ENCODE data around the gene STK25. TPM values are rescaled to one million over a fixed set of nuclear protein-coding genes. Genes with fewer than 3 reads are reported as not detected.

STK25 gene
- total and polyA plus RNA-seq, 2 donors (not counting 1 experiment from before 2014, with no cell fraction given), result 183 to 378 TPM

DNA sequence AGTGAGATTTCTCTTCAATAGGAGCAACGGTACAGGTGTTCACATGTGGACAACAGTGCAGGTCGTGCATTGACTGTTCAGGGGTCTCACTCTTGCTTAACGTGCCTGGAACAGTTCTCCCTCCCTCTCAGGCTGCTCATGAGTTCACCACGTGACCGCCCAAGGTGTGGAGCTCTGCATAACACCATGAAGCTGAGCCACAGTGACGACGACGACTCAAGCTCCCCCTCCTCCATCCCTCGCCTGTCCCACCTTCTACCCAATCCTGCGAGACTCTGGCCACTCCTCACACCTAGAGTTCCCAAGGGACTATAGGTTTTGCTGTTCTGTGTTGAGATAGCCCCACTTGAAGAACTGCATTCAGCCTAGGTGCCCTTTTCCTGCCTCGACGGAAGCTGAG, 42.8 kb downstream of the STK25 start:
- no peaks in the 10 kb centered on the region for H3K4me1 ChIP-seq (ENCODE audit: control insufficient read depth in 2 of 2, insufficient read depth in 2 of 2, low read length in 2 of 2)
- H3K4me2 ChIP-seq (replicated peaks; ENCODE audit: low read depth, low read length, poor library complexity, severe bottlenecking), result no peak overlapping the region
- intact Hi-C loops (cut with micrococcal nuclease), result no loop called here
- Mint-ChIP-seq H3K27ac (no peak overlapping the region), H3K4me1 (no peaks in the 10 kb centered on the region), H3K9me3 (ENCODE audit: insufficient read depth) (no peaks in the 10 kb centered on the region), H3K27me3 (no peaks in the 10 kb centered on the region), H3K4me3 (no peak overlapping the region)
- ChIA-PET CTCF (no interaction called here), POLR2A (no interaction called here)
- no peak for ATAC-seq (ENCODE audit: low read depth)
- H2AFZ ChIP-seq (ENCODE audit: insufficient read depth, low read depth, low read length, poor library complexity, severe bottlenecking), result no peak overlapping the region
- H3K36me3 ChIP-seq (replicated peaks in 1 of 2; ENCODE audit: control extremely low read depth in 1 of 2, control insufficient read depth in 1 of 2, extremely low read depth in 1 of 2, insufficient read depth in 2 of 2, low read length in 1 of 2), result peaks cover 0 to 5% of the 10 kb centered on the region in 2 experiments
- no peak for DNase-seq
- no peaks in the 10 kb centered on the region for H4K20me1 ChIP-seq (ENCODE audit: control insufficient read depth, insufficient read depth, low read length, poor library complexity, severe bottlenecking)
- no peak overlapping the region for H3K9ac ChIP-seq (ENCODE audit: low read length)
- H3K79me2 ChIP-seq (ENCODE audit: control insufficient read depth, insufficient read depth, low read length), result no peaks in the 10 kb centered on the region
- no peak for TF ChIP-seq EZH2 (IDR thresholded peaks at IDR 0.05; ENCODE audit: borderline replicate concordance, insufficient read depth, low read depth, low read length, poor library complexity, severe bottlenecking)
- TF ChIP-seq, protein P1, sequence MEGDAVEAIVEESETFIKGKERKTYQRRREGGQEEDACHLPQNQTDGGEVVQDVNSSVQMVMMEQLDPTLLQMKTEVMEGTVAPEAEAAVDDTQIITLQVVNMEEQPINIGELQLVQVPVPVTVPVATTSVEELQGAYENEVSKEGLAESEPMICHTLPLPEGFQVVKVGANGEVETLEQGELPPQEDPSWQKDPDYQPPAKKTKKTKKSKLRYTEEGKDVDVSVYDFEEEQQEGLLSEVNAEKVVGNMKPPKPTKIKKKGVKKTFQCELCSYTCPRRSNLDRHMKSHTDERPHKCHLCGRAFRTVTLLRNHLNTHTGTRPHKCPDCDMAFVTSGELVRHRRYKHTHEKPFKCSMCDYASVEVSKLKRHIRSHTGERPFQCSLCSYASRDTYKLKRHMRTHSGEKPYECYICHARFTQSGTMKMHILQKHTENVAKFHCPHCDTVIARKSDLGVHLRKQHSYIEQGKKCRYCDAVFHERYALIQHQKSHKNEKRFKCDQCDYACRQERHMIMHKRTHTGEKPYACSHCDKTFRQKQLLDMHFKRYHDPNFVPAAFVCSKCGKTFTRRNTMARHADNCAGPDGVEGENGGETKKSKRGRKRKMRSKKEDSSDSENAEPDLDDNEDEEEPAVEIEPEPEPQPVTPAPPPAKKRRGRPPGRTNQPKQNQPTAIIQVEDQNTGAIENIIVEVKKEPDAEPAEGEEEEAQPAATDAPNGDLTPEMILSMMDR (IDR thresholded peaks at IDR 0.05), result no peak
- 90% methylated on average over 7 of the region's 12 CpGs for WGBS (ENCODE audit: insufficient coverage)
- no peaks in the 10 kb centered on the region for H3K27me3 ChIP-seq (replicated peaks in 1 of 4; ENCODE audit: control extremely low read depth in 1 of 4, control insufficient read depth in 3 of 4, insufficient read depth in 4 of 4, low read length in 3 of 4)
- no peak overlapping the region for H3K27ac ChIP-seq (ENCODE audit: low read length in 2 of 2)
- H3K9me3 ChIP-seq (ENCODE audit: control extremely low read depth in 1 of 3, control insufficient read depth in 2 of 3, insufficient read depth in 1 of 3, low read length in 2 of 3), result no peaks in the 10 kb centered on the region
- no peak overlapping the region for H3K4me3 ChIP-seq (ENCODE audit: control extremely low read depth in 1 of 5, extremely low read depth in 1 of 5, insufficient read depth in 1 of 5, low read depth in 2 of 5, low read length in 4 of 5)

DNA sequence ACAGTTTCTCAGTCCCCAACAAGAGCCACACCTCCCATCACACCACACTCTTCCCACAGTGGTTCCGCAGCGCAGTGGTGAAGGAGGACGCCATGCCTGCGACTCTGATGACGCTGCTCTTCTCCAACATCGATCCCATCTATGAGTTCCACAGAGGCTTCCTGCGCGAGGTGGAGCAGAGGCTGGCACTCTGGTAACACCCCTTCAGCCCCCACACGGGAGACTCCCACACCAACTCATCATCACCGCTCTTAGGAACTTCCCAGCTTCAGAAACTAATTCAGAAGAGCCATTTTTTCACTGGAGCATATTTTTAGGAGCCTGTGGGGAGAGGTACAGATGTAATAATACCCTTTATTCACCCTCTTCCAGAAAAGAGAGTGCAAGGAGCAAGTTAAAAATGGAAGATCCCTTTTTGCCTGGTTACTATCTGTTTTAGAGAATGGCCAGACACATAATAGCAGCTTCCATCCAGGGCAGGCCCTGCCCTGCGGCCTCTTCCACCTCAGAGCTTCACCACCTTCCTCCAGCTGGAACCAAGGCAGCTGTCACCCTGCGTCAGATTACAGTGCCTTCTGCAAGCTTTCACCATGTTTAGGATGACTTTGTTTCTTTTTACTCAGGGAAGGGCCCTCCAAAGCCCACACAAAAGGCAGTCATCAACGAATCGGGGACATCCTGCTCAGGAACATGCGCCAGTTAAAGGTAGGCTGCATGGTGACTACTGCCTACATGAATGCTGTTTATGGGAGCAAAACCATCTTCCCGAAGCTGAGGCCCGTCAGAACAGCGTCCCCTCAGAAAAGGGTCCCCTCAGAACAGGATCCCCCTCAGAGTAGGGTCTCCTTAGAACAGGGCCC, 44.9 kb downstream of the STK25 start:
- H3K4me3 Mint-ChIP-seq, result no peak overlapping the region
- H3K4me1 Mint-ChIP-seq, result no peaks in the 10 kb centered on the region
- Histone ChIP-seq H3K4me1 (ENCODE audit: control insufficient read depth in 2 of 2, insufficient read depth in 2 of 2, low read length in 2 of 2) (no peaks in the 10 kb centered on the region), H3K4me2 (replicated peaks; ENCODE audit: low read depth, low read length, poor library complexity, severe bottlenecking) (no peak overlapping the region), H3K27ac (ENCODE audit: low read length in 2 of 2) (no peak overlapping the region), H3K4me3 (ENCODE audit: control extremely low read depth in 1 of 5, extremely low read depth in 1 of 5, insufficient read depth in 1 of 5, low read depth in 2 of 5, low read length in 4 of 5) (no peak overlapping the region), H3K79me2 (ENCODE audit: control insufficient read depth, insufficient read depth, low read length) (no peaks in the 10 kb centered on the region), H3K27me3 (replicated peaks in 1 of 4; ENCODE audit: control extremely low read depth in 1 of 4, control insufficient read depth in 3 of 4, insufficient read depth in 4 of 4, low read length in 3 of 4) (no peaks in the 10 kb centered on the region), H3K9me3 (ENCODE audit: control extremely low read depth in 1 of 3, control insufficient read depth in 2 of 3, insufficient read depth in 1 of 3, low read length in 2 of 3) (no peaks in the 10 kb centered on the region), H2AFZ (ENCODE audit: insufficient read depth, low read depth, low read length, poor library complexity, severe bottlenecking) (no peak overlapping the region), H4K20me1 (ENCODE audit: control insufficient read depth, insufficient read depth, low read length, poor library complexity, severe bottlenecking) (no peaks in the 10 kb centered on the region), H3K36me3 (replicated peaks in 1 of 2; ENCODE audit: control extremely low read depth in 1 of 2, control insufficient read depth in 1 of 2, extremely low read depth in 1 of 2, insufficient read depth in 2 of 2, low read length in 1 of 2) (peaks cover 0 to 2% of the 10 kb centered on the region in 2 experiments), H3K9ac (ENCODE audit: low read length) (no peak overlapping the region)
- DNase-seq (no peak), ATAC-seq (ENCODE audit: low read depth) (no peak)
- no peak overlapping the region for H3K27ac Mint-ChIP-seq
- ChIA-PET CTCF (no interaction called here), POLR2A (no interaction called here)
- intact Hi-C loops (cut with micrococcal nuclease), result no loop called here
- H3K9me3 Mint-ChIP-seq (ENCODE audit: insufficient read depth), result no peaks in the 10 kb centered on the region
- no peaks in the 10 kb centered on the region for H3K27me3 Mint-ChIP-seq
- TF ChIP-seq, protein P1 (IDR thresholded peaks at IDR 0.05), result no peak
- no peak for TF ChIP-seq EZH2 (IDR thresholded peaks at IDR 0.05; ENCODE audit: borderline replicate concordance, insufficient read depth, low read depth, low read length, poor library complexity, severe bottlenecking)
- WGBS (ENCODE audit: insufficient coverage), result 97% methylated on average over 13 of the region's 18 CpGs
